ENCODE data around the gene GOLGA8B.
"Not testable (repeated sequence)": the region's sequence is repeated elsewhere in the genome, so short reads cannot be mapped to it uniquely, and the experiment has no call there.

GOLGA8B gene

GRCh38 chr15:34583399-34584329, at the start of gene GOLGA8B:
GOLGA8B (minus strand) TSS chr15:34583651; CDS start chr15:34535912, 47,739 bp downstream.
- peak; percentile 80 to 81 for DNase-seq

GRCh38 chr15:34633165-34633564, 49.7 kb upstream of the GOLGA8B start:
- not testable (repeated sequence) for DNase-seq

- no peak for DNase-seq
Observed at GRCh38 chr15:34628577-34629152, 45.2 kb upstream of the GOLGA8B start.

- DNase-seq = no peak
Observed at GRCh38 chr15:34625007-34625406, 41.6 kb upstream of the GOLGA8B start.

GRCh38 chr15:34621675-34622074, 38.2 kb upstream of the GOLGA8B start:
- DNase-seq = no peak

- DNase-seq = no peak
Observed at GRCh38 chr15:34620814-34621213, 37.4 kb upstream of the GOLGA8B start.

GRCh38 chr15:34620142-34620541, 36.7 kb upstream of the GOLGA8B start:
- no peak for DNase-seq

GRCh38 chr15:34619151-34619550, 35.7 kb upstream of the GOLGA8B start:
- no peak for DNase-seq

GRCh38 chr15:34618073-34618472, 34.6 kb upstream of the GOLGA8B start:
- DNase-seq = no peak

GRCh38 chr15:34616613-34617012, 33.2 kb upstream of the GOLGA8B start:
- DNase-seq = no peak

GRCh38 chr15:34613997-34614396, 30.5 kb upstream of the GOLGA8B start:
- no peak for DNase-seq

GRCh38 chr15:34613301-34613700, 29.9 kb upstream of the GOLGA8B start:
- no peak for DNase-seq

- DNase-seq = no peak
Observed at GRCh38 chr15:34610354-34610753, 26.9 kb upstream of the GOLGA8B start.

- peak in 1 of 2 donors; percentile 6 for DNase-seq
Observed at GRCh38 chr15:34609102-34610057, 25.9 kb upstream of the GOLGA8B start.

GRCh38 chr15:34608517-34608916, 25.1 kb upstream of the GOLGA8B start:
- no peak for DNase-seq

GRCh38 chr15:34607832-34608231, 24.4 kb upstream of the GOLGA8B start:
- no peak for DNase-seq

GRCh38 chr15:34606545-34606944, 23.1 kb upstream of the GOLGA8B start:
- DNase-seq = no peak

- DNase-seq = no peak
Observed at GRCh38 chr15:34606131-34606530, 22.7 kb upstream of the GOLGA8B start.

GRCh38 chr15:34603095-34603494, 19.6 kb upstream of the GOLGA8B start:
- DNase-seq = no peak

GRCh38 chr15:34600923-34601322, 17.5 kb upstream of the GOLGA8B start:
- DNase-seq = no peak

- DNase-seq = no peak
Observed at GRCh38 chr15:34598799-34599585, 15.5 kb upstream of the GOLGA8B start.

- DNase-seq = no peak
Observed at GRCh38 chr15:34597316-34597715, 13.9 kb upstream of the GOLGA8B start.
